Stimulated activated naive B cell treated with anti-CD40 and anti-IgM and Interleukin-4, amounts not matched to agents 10 μg/mL and 1 μg/mL and 100 μg/mL, for 72 hours (primary cell): ENCODE results near the gene MAD1L1.

Source experiments
- ATAC-seq, 2 donors: fragments of 150-1000 bp; cut with Tn5 transposase; replicated peaks; 2 replicates each; pipeline ENCODE4 v1.10.0; 2021; ENCODE audit warnings: moderate library complexity in 1 of 2
- DNase-seq: peaks from one replicate; pipeline ENCODE4 v3.0.0; 2021
- H3K27ac Mint-ChIP-seq: one replicate; pipeline ENCODE4 v1.8.0; 2022; ENCODE audit warnings: mild to moderate bottlenecking, mixed read lengths
- H3K27me3 Mint-ChIP-seq, 2 donors: one replicate each; pipeline ENCODE4 v1.8.0; 2022; ENCODE audit warnings: mixed read lengths in 2 of 2
- H3K36me3 Mint-ChIP-seq, 2 donors: one replicate each; pipeline ENCODE4 v1.8.0; 2022; ENCODE audit warnings: mixed read lengths in 2 of 2, mild to moderate bottlenecking in 1 of 2
- H3K4me1 Mint-ChIP-seq, 2 donors: one replicate each; pipeline ENCODE4 v1.8.0; 2022; ENCODE audit warnings: mixed read lengths in 2 of 2, mild to moderate bottlenecking in 1 of 2
- H3K4me3 Mint-ChIP-seq, 2 donors: one replicate each; pipeline ENCODE4 v1.8.0; 2022; ENCODE audit warnings: mild to moderate bottlenecking in 2 of 2, mixed read lengths in 2 of 2, moderate library complexity in 1 of 2
- H3K9me3 Mint-ChIP-seq, 2 donors: one replicate each; pipeline ENCODE4 v1.8.0; 2022; ENCODE audit warnings: mixed read lengths in 2 of 2, mild to moderate bottlenecking in 1 of 2

MAD1L1 gene

DNA sequence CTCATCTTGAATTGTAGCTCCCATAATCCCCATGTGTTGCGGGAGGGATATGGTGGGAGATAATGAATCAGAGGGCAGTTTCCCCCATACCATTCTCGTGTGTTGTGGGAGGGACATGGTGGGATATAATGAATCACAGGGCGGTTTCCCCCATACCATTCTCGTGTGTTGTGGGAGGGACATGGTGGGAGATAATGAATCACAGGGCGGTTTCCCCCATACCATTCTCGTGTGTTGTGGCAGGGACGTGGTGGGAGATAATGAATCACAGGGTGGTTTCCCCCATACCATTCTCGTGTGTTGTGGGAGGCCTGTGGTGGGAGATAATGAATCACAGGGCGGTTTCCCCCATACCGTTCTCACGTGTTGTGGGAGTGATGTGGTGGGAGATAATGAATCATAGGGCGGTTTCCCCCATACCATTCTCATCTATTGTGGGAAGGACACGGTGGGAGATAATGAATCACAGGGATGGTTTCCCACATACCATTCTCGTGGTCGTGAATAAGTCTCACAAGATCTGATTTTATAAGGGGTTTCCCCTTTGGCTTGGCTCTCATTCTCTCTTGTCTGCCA, 271.0 kb downstream of the MAD1L1 start:
- ATAC-seq, result peak; percentile 75 to 85
- Mint-ChIP-seq H3K36me3 (peaks cover 63 to 88% of the 10 kb centered on the region in 2 donors), H3K27ac (peak overlapping the region; percentile 92), H3K9me3 (peaks cover 10 to 15% of the 10 kb centered on the region in 2 donors), H3K27me3 (no peaks in the 10 kb centered on the region), H3K4me1 (peaks cover 16 to 23% of the 10 kb centered on the region in 2 donors), H3K4me3 (no peak overlapping the region)
- peak; percentile 55 for DNase-seq

DNA sequence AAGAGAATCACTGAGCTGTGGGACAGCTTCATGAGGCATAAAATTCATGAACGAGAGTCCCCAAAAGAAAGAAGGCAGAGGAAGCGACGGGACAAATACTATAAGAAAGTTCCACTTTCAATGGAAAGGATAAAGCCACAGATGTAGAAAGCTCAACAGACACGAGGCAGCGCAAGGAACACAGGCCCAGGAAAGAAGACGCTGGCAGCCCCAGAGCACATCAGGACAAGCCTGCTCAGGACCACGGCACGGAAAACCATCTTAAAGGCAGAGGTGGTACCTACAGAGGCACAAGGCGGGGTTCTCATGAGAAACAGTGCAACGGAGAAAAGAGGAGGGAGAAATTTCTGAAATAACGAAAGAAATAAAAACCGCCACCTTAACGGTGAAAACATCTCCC, 273.4 kb downstream of the MAD1L1 start:
- DNase-seq (no peak), ATAC-seq (no peak)
- peaks cover 13 to 17% of the 10 kb centered on the region in 2 donors for H3K4me1 Mint-ChIP-seq
- peaks cover 10 to 15% of the 10 kb centered on the region in 2 donors for H3K9me3 Mint-ChIP-seq
- H3K36me3 Mint-ChIP-seq, result peaks cover 56 to 73% of the 10 kb centered on the region in 2 donors
- no peak overlapping the region for H3K27ac Mint-ChIP-seq
- H3K4me3 Mint-ChIP-seq, result no peak overlapping the region
- H3K27me3 Mint-ChIP-seq, result no peaks in the 10 kb centered on the region

DNA sequence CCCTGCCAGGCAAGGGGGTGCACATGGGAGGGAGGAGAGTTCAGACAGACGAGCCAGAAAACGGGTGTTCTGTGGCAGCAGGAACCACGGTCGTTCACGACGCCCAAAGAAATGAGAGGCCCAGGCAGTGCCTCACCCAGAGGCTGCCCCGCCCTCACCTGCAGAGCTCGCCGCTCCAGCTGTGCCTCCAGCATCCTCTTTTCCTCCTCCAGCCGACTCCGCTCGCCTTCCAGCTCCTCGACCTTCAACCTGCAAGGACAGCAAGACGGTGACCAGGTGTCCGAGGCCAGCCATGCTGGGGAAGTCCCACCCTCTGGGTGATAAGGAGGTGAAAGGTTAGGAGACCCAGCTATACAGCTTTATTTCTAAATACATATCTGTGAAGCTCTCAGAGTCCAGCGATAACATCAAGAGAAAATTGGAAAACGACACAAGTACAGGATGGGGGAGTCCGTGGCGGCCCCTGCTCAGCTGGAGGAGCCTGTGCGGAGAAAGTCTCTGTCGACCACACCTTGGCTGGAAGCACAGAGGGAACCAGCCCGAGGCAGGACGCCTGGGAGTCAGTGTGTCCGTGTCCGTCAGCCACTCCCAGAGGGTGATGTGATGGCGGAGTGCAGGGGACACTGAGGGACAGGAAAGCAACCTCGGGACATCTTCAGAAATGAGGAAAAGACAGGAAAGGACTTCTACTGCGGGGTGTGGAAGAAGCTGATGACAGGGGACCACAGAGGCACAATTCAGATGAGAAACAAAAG, 275.1 kb downstream of the MAD1L1 start:
- no peaks in the 10 kb centered on the region for H3K27me3 Mint-ChIP-seq
- ATAC-seq (no peak), DNase-seq (no peak)
- H3K27ac Mint-ChIP-seq, result peak overlapping the region; percentile 31
- peaks cover 13 to 17% of the 10 kb centered on the region in 2 donors for H3K4me1 Mint-ChIP-seq
- peaks cover 54 to 69% of the 10 kb centered on the region in 2 donors for H3K36me3 Mint-ChIP-seq
- H3K9me3 Mint-ChIP-seq, result peaks cover 10 to 15% of the 10 kb centered on the region in 2 donors
- H3K4me3 Mint-ChIP-seq, result no peak overlapping the region

DNA sequence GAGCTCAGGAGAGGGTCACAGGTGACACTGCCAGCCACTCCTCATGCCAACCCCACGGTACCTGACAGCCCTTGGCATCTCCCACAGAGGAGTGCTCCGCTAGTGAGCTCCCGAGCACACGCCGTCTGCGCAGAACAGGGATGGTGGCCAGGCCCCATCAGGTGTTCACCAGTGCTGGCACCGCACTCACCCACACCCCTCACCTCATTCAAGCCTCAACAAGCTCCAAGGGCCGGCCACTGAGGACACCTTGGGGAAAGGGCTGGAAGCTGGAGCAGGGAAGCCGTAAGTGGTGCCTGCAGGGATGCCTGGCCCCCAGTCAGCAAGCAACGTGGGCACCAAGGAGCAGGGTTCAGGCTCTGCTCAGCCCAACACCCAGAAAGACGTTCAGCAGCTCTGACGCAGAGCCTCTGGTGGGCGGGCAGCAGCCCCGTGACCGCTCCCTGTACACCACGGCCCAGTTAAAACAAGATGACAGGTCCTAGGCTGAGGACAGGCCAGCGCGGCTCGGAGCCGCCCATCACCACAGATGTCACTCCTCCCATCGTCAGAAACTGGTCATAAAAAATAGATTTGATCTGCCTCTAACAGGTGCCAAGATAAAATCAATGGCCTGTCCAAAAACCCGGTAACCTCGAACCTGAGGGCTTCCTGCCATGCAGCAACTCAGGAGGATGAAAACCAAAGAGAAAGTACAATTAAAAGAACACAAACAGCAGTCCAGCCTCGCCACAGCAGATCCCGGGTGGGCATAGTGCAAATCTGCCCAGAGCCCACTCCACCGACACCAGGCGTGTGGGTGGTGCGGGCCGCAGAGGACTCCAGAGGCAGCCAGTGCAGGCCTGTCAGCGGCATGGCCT, 275.9 kb downstream of the MAD1L1 start:
- DNase-seq (no peak), ATAC-seq (no peak)
- Mint-ChIP-seq H3K27me3 (no peaks in the 10 kb centered on the region), H3K9me3 (peaks cover 9 to 11% of the 10 kb centered on the region in 2 donors), H3K4me1 (peaks cover 11 to 19% of the 10 kb centered on the region in 2 donors), H3K36me3 (peaks cover 52 to 69% of the 10 kb centered on the region in 2 donors), H3K4me3 (no peak overlapping the region), H3K27ac (peak overlapping the region; percentile 47)

DNA sequence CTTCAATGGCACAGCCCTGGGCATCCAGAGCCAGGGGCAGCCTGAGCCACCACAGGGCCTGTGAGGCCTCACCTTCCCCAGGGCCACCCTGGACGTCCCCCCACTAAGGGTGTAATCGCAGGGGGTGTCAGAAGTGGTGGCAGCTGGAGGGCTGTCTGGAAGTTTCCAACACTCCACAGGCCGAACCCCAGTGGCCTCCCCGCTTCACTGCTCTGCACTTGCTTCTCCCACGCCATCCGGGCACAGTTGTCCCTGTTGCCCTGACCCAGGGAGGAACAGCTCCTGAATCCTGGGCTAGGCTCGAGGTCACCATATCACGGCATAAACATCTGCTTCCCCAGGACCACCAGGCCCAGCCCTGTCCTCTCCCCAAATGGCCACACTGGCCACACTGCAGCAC, 276.6 kb downstream of the MAD1L1 start:
- peaks cover 51 to 69% of the 10 kb centered on the region in 2 donors for H3K36me3 Mint-ChIP-seq
- peaks cover 4 to 8% of the 10 kb centered on the region in 2 donors for H3K9me3 Mint-ChIP-seq
- peak overlapping the region; percentile 47 for H3K27ac Mint-ChIP-seq
- no peak for DNase-seq
- ATAC-seq, result no peak
- H3K4me1 Mint-ChIP-seq, result peaks cover 17 to 26% of the 10 kb centered on the region in 2 donors
- H3K4me3 Mint-ChIP-seq, result no peak overlapping the region
- no peaks in the 10 kb centered on the region for H3K27me3 Mint-ChIP-seq

DNA sequence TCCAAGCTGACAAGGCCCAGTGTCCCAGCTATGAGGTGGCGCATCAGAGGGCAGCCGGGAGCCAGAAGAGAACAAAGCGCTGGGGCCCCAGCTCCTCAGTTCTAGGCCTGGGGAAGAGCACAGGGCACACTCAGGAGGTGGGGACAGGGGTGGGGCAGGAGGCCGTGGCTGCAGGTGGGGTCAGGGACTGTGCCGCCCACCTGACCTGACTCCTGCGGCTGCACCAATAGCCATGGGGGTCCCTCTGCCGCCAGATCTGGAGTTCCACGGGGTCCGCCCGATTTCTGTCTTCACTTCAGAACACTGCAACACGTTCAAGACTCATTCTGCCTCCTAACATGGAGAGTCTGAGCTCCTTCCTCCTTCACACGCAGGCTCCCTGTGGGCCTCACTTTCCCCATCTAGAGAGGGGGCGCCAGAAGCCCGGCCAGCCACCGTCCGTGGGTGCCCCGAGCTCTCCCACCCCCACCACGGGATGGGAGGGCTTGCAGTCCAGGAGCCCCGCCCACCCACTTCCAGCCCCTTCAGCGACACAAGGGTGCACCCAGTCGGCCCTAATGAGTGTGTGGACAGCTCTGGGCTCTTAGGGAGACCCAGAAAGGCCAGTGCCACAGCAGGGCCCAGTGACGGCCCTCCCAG, 278.3 kb downstream of the MAD1L1 start:
- Mint-ChIP-seq H3K36me3 (peaks cover 42 to 62% of the 10 kb centered on the region in 2 donors), H3K9me3 (peaks cover 3 to 4% of the 10 kb centered on the region in 2 donors), H3K4me3 (no peak overlapping the region), H3K27ac (no peak overlapping the region), H3K27me3 (no peaks in the 10 kb centered on the region), H3K4me1 (peaks cover 18 to 31% of the 10 kb centered on the region in 2 donors)
- ATAC-seq, result no peak
- no peak for DNase-seq

DNA sequence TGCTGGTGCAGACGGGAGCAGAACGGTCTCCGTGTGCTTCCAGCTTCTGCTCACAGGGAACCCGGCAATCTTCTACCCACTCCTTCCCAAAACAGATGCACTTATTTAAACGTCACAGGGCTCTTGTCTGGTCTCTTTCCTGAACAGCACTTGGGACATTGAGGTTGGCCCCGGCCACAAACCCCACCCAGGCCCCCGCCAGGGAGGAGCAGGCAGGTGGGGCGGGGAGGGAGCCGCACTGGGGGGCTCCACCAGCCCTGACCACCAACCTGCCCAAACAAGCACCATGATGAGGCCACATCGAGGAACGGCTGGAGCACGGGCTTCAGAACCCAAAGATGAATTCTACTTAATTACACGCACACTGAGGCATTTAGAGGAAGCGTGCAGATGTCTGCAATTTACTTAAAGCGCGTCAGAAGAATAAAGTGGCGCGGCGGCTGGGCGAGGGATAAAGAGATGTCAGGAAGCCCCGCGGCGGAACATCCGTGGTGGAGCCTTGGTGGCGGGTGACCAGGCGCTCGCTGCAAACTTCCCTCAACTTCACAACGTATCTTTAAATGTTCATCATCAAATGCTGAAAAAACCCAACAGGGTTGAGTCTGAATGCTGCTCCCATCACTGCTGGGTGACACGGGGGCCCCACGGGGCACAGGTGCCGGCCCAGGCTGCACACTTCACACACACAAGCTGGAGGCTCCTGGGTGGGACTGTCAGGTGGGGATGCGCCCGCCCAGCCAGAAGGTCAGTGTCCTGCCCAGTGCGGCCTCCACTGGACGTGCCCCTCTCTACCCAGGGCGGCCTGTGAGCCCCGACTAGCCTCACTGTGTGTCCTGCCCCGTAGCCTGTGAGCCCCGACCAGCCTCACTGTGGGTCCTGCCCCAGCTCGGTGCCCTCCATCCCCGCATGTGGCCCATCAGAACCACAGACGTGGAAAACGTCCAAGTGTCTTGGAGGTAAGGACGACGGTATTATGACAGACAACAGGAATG, 279.2 kb downstream of the MAD1L1 start:
- Mint-ChIP-seq H3K27me3 (no peaks in the 10 kb centered on the region), H3K27ac (no peak overlapping the region), H3K4me1 (peaks cover 14 to 36% of the 10 kb centered on the region in 2 donors), H3K9me3 (peaks cover 2 to 3% of the 10 kb centered on the region in 2 donors), H3K4me3 (no peak overlapping the region), H3K36me3 (peaks cover 37 to 58% of the 10 kb centered on the region in 2 donors)
- ATAC-seq, result no peak
- no peak for DNase-seq

DNA sequence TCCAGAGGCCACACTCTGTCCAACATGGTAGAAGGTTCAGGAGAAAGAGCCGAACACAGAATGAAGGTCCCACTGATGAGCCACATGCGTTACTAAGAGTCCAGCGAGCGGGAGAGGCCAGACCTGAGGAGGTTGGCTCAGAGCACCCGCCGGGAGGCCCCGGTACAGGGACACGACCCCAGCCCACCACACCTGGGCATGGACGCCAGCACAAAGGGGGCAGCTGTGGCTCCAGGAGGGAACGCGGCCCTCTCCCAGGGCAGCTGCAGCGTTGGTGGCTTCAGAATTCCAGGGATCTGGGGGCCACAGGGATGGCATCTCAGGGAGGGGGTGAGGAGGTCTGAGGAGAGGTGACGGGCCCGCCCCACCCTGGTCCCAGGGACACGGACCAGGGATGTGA, 280.0 kb downstream of the MAD1L1 start:
- DNase-seq (no peak), ATAC-seq (no peak)
- peaks cover 12 to 29% of the 10 kb centered on the region in 2 donors for H3K4me1 Mint-ChIP-seq
- H3K27ac Mint-ChIP-seq, result no peak overlapping the region
- no peak overlapping the region for H3K4me3 Mint-ChIP-seq
- H3K36me3 Mint-ChIP-seq, result peaks cover 33 to 50% of the 10 kb centered on the region in 2 donors
- no peaks in the 10 kb centered on the region for H3K27me3 Mint-ChIP-seq
- no peaks in the 10 kb centered on the region for H3K9me3 Mint-ChIP-seq

DNA sequence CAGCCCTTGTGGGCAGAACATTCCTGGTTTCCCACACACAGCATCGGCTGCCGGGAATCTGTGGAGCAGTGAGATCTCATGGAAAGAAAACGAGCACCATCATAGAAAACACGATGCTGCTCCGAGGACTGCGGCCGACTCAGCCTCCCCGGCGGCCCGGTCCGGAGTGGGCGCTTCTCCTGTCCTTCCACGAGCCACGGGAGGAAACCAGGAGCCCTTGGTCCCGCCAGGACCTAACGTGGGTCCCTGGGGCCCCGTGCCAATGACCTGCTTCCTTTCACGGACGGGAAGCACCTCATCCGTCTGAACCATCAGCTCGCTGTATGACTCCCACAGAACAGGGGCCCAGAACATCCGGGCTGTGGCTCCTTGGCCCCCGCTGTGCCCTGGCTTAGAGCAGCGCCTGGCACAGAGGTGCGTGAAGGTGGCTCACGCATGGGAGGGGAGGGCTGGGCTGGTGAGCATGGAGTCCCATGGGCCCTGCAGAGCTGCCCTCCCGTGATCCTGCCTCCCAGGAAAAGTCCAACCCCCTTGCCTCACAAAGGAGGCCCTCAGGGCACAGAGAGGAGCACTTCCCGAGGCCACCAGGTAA, 280.5 kb downstream of the MAD1L1 start:
- ATAC-seq (no peak), DNase-seq (no peak)
- Mint-ChIP-seq H3K27me3 (no peaks in the 10 kb centered on the region), H3K4me1 (peaks cover 12 to 26% of the 10 kb centered on the region in 2 donors), H3K4me3 (no peak overlapping the region), H3K36me3 (peaks cover 30 to 50% of the 10 kb centered on the region in 2 donors), H3K27ac (peak overlapping the region; percentile 57), H3K9me3 (no peaks in the 10 kb centered on the region)

DNA sequence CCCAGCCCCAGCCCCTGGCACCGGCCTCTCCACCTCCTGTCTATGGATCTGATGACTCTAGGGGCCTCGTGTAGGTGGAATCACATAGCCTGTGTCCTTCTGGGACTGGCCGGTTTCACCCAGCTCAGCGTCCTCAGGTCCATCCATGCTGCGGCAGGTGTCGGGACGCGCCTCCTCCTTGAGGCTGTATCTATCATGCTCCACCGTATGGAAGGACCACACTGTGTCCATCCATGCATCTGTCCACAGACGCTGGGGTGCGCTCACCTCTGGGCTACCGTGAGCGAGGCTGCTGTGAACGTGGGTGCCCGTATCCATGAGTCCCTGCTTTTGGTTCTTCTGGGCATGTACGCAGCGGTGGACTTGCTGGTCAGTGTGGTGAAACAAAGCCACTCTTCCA, 281.1 kb downstream of the MAD1L1 start:
- ATAC-seq (no peak), DNase-seq (no peak)
- Mint-ChIP-seq H3K36me3 (peaks cover 26 to 49% of the 10 kb centered on the region in 2 donors), H3K27ac (peak overlapping the region; percentile 57), H3K9me3 (no peaks in the 10 kb centered on the region), H3K27me3 (no peaks in the 10 kb centered on the region), H3K4me3 (no peak overlapping the region), H3K4me1 (peaks cover 12 to 26% of the 10 kb centered on the region in 2 donors)

DNA sequence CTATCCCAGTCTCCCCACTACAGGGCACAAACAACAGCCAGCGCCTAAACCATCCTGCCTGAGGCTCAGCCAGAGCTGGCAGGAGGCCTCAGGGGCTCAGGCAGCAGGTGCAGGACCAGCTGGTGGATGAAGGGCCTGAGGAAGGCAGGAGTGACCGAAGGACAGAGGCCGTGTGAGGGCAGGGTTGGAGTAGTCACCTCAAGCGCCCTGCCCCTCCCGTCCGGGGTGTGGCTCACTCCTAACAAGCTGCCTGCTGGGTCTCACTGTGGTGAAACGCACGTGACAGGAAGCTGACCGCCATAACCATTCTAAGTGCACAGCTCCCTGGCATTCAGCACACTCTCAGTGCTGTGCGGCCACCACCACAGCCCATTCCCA, 281.6 kb downstream of the MAD1L1 start:
- no peak overlapping the region for H3K4me3 Mint-ChIP-seq
- H3K9me3 Mint-ChIP-seq, result no peaks in the 10 kb centered on the region
- peak overlapping the region; percentile 57 for H3K27ac Mint-ChIP-seq
- no peaks in the 10 kb centered on the region for H3K27me3 Mint-ChIP-seq
- H3K36me3 Mint-ChIP-seq, result peaks cover 21 to 45% of the 10 kb centered on the region in 2 donors
- ATAC-seq (peak in 1 of 2 donors; percentile 53), DNase-seq (no peak)
- peaks cover 11 to 26% of the 10 kb centered on the region in 2 donors for H3K4me1 Mint-ChIP-seq

DNA sequence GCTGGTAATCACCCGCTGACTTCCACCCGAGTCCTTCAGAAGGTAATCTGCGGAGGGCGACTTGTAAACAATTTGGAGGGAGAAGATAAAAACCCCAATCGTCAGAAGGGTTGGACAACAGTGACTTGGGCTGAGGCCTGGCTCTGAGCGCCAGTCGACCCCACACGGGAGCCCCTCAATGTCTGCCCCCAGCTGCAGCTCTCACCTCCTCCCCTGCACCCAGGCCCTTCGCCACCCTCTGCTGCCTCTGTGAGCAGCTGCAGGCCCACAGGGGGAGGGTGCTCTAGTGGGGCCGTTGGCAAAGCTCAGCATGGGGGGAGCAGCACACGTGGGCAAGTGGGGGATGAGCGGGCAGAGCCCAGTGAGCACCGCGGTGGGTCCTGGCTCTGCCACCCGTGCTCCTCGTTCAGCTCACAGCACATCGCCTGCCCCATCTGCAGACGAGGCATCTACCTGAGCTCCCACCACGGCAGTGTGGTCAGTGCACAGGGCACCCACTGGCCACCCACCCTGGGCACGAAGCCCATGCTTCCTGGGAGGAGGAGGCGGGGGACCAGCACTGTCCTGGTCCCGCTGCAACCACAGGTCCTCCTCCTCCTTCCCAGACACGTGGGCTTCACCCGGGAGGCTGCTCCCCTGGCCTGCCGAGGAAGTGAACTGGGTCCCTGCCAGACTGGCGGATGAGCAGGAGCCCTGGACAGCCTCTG, 282.1 kb downstream of the MAD1L1 start:
- Mint-ChIP-seq H3K4me3 (no peak overlapping the region), H3K27ac (no peak overlapping the region), H3K36me3 (peaks cover 24 to 45% of the 10 kb centered on the region in 2 donors), H3K4me1 (peaks cover 11 to 28% of the 10 kb centered on the region in 2 donors), H3K27me3 (no peaks in the 10 kb centered on the region), H3K9me3 (no peaks in the 10 kb centered on the region)
- ATAC-seq, result no peak
- DNase-seq, result no peak
